ENCODE measurements around the gene SLC13A4.
"Not testable (repeated sequence)": the region's sequence is repeated elsewhere in the genome, so short reads cannot be mapped to it uniquely, and the experiment has no call there.

The SLC13A4 gene

DNA sequence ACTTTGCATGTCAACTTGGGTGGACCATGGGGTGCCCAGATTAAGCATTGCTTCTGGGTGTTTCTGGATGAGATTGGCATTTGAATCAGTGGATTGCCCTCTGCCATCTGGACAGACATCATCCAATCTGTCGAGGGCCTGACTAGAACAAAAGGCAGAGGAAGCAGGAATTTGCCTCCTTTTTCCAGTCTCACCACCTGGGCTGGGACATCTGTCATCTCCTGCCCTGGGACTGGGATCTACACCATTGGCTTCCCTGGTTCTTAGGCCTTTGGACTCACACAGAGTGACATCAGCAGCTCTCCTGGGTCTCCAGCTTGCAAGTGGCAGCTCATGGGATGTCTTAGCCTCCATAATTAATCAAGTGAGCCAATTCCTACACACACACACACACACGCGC lies 10.3 kb downstream of the SLC13A4 start:
- DNase-seq, result no peak

DNA sequence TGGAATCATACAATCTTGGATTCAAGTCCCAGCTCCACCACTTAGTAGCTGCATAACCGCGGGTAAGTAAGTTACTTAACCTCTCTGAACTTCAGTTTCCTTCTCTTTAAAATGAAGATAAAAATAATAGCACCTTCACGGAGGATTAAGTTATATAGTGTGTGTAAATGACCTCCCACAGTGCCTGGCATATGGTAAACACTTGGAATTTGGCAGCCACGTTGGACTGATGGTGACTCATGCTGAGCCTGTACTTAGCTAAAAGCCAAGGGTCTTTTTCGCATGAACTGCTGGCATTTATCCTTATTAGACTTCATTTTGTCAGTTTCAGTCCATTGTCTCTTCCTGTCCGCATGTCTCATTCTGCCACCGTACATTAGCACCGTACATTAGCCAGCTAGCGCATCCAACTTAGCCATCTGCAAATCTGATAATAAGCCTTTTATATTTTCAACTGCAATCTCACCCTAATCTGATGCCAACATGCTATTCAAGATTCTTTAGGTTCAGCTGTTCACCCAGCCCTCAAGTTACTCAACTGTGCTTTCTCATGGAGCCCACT lies 11.2 kb downstream of the SLC13A4 start:
- DNase-seq, result no peak

DNA sequence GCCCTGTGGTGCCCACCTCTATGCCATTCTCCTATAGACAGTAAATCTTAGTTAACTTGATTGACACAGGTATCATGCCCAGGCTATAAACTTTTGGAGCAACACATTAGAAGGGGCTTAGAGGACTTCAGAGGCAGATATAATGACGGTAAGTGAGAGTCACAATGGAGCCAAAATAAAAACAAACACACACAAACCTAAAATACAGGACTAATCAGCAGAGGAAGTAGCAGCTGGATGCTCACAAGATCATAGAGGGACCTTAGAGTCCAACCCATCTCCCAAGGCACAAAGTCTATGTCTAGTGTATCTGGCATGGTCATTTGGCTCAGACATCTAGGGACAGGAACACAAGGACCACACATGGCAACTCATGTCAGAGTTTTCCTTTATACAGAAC lies 12.3 kb downstream of the SLC13A4 start:
- no peak for DNase-seq

DNA sequence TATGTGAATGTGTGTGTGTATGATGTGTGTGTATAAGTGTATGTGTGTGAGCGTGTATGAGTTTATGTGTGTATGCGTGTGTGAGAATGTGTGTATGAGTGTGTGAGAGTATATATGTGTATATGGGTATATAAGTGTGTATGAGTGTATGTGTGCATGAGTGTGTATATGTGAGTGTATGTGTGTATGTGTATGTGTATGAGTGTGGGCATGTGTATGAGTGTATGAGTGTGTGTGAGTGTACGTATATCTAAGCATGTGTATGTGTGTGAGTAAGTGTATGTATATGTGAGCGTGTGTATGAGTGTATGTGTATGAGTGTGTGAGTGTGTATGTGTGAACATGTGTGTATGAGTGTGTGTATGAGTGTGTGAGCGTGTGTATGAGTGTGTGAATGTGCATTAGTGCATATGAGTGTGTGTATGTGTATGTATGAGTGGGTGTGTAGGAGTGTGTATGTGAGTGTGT lies 12.9 kb downstream of the SLC13A4 start:
- no peak for DNase-seq

DNA sequence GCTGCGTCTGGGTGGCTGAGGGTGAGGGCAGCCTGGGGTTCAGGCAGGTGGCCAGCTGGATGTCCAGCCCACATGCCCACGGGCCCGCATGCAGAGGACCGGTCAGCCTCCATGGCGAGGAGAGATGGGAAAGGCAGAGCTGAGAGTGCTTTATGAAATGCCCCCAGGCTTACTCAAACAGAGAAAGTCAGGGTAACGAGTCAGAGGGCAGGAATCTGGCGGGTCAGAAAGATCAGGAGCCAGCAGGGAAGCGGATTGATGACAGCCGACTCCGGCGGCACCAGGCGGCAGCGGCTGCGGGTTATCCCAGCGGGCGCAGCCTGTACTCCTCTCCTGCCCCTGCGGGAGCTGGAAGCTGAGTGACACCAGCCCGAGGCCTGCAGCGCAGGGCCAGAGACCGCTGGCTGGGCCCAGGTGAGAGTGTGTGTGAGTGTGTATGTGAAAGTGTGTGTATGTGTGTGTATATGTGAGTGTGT lies 13.4 kb downstream of the SLC13A4 start:
- DNase-seq, result no peak

DNA sequence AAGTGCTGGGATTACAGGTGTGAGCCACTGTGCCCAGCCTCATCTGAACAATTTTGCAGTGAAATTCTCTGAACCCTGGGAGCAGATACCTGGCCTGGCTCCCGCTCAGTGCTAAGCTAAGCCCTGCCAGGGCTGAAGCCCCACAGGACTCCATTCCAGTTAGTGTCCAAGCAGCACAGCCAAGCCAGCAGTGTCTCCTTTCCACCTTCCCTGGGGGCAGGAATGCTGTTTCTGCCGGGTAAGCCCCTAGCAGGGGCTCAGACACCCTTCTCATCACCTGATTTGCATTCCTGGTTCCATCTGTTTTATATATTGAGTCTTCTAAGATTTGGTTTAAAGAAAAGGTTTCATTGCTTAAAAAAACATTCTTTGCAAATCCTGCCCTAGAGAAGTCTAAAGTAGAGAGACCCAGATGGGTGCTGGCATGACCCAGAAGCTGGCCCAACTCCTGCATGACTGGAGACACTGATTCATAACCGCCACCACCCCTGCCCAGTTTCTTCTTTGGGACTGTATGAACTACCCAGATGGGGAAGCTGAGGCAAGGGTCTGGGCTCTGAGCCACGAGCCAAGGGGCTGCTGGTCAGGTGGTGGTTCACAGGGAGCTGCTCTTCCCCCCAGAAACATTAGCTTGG lies 14.0 kb downstream of the SLC13A4 start:
- DNase-seq, result no peak

DNA sequence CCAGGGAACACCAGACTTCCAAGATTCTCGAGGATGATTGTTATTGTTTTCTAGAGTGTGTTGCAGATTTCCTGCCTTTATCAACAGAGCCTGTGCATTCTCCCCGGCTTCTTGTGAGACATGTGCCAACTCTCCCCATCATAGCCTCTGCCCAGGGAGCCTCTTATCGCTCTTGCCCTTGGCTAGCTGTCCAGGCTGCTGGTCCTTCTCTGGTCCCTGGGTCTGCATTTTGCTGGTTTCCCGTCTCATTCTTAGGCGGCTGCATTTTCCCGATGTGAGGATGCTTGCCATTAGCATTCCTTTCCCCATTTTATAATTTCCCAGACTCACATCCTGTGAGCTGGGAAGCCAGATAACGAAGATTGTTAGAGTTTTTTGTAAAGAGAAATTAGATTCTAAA lies 15.2 kb downstream of the SLC13A4 start:
- no peak for DNase-seq

DNA sequence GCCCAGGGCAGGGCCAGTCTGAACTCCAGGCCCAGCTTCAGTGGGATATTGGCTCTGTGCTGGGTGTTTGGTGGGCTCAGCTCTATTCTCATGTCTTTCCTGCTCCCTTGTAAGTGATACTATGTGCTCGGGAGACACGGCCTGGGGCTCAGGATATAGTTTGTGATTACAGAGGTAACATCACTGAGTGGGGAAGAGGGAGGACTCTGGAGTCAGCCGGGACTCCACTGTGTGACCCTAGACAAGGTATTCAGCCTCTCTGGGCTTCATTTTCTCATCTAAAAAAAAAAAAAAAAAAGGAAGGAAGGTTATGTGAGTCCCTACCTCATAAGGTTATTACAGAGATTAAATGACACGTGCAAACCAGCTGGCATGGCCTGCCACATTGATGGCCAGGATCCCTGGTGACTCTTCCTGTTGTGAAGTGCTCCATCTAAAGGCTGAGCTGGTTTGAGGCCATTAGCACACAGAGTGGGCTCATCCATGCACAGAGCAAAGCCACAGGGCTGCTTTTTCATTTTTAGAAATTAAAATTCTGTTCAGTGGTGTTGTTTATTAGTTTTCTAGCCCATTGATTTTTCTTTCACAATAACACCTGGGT lies 15.7 kb downstream of the SLC13A4 start:
- DNase-seq, result no peak

DNA sequence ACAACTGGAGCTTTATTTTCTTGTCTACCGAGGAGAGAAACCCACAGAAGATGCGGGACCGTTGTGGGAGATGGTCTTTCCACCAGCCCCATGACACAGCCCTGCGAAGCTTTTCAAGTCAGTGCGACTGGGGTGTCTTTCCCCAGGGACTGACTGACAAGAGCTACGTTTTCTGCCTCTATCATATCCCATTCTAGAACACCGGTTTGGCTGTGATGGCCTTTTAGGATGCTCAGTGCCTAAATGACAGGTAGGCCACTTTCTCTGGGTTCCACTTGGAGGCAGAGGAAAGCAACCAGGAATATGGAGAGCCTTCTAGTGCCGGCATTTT lies 16.9 kb downstream of the SLC13A4 start:
- DNase-seq, result no peak

DNA sequence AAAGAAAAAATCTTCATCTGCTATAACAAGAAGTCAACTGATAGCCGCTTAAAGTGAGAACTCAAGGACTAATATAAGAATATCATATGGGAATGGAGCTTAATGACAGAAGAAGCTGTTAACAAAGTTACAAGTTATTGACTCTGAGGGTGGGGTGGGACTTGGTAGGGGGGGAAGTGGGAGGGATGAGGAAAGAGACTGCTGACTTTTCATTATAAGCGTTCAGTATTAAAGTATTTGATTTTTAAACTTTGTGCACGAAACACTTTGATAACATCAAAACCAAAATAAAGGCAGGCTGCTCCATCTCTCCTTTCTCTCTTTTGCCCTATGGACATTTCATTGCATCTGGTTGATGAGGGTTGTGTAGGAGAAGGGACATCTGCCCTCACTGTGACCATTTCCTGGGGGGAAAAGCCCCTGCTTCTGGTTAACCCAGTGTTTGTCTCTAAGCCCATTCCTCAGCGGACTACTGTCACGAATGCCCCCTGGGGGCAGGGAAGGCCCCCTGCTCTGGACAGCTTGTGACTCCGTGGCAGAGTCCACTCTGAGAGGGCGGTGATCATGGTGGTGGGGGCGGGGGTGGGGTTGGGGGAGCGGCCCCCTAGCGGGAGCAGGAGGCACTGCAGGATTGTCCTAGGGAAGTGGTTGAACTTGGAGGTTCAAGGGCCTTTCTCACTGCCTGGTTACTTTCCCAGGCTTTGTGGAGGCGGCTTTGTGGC lies 17.4 kb downstream of the SLC13A4 start:
- peak in 1 of 2 experiments; percentile 28 for DNase-seq

DNA sequence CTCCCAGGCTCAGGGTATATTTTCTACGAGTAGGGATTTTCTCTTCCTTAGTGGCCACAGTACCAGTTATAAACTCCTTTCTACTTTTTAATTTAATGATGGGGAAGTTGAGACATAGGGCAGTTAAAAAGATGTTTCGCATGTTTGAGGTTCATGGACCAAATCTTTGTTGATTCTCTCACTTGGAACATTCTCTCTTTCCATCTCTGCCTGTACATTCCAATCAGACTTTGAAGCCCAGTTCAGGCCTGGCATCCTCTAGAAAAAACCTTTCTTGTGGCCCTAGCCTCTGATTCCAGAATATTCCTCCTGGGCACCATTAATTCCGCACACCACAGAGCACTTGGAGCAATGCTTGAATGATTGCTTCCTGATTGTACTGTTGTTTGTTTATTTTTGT lies 18.5 kb downstream of the SLC13A4 start:
- DNase-seq, result no peak

DNA sequence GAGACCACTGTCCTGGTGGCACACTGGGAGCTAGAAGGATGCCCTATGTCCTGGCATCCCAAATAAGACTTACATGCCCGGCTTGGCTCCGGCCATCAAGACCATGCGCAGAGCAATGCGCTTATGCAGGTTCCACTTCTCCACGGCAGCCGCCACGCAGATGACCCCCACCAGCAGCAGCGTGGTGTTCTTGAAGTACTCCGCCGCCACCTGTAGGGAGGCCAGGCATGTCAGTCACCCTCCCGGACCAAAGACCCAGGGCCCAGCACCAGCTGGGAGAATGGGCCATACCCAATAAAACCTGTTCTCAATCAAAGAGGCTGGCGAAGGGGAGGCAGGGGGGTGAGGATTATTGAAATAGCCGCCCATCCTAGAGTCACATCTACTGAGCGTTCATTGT lies 19.9 kb downstream of the SLC13A4 start:
- DNase-seq, result no peak

DNA sequence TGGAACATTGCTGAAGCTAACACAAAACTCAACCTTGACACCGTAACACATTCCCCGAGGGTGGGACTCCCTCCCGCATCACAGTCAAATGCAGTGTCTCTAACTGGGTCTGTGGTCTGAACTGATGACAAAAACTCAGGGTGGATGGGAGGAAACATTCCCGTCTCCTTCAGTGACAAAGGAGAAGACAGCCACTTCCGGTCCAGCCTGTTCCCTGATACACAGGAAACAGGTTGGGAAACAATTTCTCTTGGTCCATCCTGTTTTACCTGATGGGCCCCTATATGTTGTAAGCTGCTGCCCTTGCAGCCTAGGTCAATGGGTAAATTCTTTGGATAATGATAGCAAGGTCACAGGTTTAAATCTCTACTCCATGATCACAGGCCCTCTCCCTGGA lies 20.4 kb downstream of the SLC13A4 start:
- no peak for DNase-seq

DNA sequence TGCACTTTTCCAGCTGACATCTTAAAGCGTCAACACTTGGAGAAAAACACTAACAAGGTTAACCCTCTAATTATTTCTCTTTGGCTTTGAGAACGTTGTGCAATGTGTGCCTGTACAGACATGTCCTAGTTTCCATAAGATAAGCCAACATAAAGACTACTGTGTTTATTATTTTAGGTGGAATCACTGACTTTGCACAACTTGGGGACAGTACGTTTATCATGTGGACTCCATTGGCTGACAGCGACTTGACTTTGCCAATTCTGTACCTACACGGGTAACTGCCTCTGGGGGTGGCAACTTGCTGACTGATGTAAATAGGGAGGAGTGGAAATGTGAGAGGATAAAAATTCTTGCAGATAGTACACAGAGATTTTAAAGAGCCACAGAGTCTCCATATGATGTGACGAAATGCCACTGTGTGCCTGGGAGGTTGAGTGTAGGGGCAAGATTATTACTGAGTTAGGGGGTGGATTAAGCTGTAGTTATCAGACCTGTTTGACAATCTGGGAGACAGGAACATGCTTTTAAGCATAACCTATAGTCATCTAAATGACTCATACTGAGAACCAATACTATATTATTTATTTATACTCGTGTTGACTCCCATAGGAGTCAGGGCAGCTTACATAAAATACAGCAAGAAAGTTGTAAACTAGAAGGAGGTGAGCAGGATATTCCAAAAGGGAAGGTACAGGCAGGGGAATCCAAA lies 21.0 kb downstream of the SLC13A4 start:
- DNase-seq, result no peak

DNA sequence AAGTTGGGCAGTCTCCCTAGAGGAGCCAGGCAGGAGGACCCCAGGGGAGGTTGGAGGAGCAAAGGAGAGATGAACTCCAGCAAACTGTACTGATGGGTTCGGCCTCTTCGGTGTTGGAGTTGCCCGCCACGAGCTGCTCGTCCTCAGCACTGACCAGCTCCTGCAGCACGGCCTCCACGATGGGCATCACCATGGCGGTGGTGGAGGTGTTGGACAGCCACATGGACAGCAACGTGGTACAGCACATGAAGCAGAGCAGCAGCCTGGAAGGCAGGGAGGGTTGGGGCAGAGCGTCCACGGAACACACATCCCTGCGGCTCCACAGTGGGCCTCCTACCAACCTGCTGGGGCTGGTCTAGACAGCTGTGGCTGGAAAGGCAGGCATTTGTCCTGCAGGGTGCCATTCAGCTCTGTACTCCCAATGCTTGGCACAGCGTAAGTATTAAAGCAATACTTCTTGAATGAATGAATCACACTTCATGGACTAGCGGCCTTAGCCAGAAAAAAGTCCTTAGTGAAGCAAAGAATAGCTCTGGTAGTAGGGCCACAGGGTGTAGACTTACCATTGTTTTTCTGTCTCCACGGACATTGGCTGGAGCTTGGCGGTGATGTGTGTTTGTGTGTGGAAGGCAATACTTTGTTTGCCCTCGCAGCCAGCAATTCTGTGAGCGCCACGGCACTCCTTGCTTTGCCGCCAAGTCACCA lies 21.8 kb downstream of the SLC13A4 start:
- no peak for DNase-seq

DNA sequence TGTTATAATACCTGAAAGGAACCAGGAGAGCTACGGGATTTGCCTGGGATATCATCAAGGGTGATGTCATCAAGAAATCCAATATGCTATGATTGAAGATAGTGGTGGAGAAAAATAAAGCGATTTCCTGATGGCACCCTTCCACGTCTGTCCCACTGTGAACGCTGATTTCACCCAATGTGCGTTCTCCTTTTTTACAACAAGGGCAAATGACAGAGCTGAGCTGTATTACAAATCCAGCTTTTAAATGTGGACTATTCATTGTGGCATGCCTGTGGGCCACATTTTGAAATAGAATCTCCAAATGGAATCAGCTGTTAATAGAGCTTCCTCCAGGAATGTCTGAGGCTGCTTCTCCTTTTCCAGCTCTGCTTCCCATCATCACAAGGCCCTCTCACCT lies 23.3 kb downstream of the SLC13A4 start:
- DNase-seq, result no peak

DNA sequence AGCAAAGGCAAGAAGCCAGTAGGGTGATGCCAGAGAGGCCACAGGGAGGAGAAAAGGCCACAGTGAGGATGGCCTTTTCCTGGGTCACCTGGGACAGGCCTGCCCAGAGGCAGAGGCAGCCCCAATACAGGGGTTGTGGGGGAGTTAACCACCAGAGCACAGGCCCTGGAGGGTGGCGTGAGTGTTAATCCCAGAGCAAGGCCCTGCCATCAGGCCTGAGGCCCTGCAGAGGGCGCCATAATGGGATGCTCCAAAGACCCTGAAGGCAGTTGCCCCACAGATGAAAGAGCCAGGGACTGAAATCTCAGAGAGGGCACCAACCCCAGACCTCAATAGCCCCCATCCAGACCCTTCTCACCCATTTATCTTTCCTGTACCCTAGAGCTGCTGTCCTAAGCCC lies 23.9 kb downstream of the SLC13A4 start:
- DNase-seq, result no peak

DNA sequence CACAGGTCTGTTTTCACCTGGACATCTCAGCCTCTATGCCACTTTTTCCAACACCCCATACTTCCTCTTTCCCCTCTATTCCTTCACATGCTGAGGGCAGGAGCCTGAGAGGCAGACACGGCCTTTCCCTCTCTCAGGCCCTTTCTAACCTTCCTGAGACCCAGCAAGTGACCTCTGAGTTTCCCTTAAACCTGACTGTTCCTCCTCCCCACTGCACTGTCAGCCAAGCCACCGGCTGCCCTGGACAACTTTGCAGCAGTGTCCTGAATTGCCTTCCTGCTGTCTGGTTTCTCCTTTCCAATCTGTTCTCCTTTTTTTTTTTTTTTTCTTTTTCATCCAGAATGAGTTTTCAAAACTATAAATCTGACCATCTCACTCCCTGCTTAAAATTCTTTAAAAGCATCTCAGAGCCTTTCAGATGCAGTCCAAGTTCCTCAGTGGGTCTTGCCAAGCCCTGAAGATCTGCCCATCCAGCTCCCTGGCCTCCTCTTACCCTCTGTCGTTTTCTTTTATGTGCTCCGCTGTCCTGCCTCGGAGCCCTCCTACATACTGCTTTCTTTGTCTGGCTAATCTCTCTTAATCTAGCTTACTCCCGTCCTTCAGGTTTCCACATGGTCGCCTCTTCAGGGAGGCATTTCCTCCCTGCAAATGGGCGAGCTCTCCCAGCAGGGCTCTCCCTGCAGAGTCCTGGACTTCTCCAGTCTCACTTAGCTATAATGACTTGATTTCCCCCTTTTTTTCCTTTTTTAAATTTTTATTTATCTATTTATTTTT lies 30.5 kb downstream of the SLC13A4 start:
- no peak for DNase-seq

DNA sequence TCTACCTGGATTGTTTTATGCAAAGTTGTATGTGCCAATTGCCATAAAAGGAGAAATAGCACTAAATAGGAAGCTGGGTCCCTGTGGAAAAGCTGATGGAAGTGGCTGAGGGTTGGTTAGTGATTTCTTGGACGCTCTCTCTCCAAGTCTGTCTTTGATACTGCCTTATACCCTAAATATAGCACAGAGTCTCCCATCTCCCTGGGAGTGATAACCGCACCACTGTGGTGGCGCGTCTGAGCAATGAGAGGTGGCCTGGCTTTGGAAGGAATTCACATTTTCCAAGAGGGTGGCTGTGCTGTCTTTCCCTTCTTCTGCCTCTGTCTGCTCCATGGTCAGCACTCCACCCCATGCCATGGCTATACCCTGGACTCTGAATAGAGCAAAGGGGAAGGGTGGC lies 34.4 kb downstream of the SLC13A4 start:
- no peak for DNase-seq

DNA sequence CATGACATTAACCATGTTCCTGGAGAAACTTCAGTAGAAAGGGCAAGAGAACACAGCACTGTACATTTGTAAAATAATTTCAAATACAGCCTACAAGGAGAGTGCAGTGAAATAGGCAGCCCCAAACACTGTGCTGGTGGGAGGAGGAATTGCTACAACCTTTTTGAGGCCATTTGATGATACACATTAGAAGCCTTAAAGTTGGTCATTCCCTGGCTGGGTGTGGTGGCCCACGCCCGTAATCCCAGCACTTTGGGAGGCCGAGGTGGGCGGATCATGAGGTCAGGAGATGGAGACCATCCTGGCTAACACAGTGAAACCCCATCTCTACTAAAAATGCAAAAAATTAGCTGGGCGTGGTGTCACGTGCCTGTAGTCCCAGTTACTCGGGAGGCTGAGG lies 35.4 kb downstream of the SLC13A4 start:
- DNase-seq, result not testable (repeated sequence)

DNA sequence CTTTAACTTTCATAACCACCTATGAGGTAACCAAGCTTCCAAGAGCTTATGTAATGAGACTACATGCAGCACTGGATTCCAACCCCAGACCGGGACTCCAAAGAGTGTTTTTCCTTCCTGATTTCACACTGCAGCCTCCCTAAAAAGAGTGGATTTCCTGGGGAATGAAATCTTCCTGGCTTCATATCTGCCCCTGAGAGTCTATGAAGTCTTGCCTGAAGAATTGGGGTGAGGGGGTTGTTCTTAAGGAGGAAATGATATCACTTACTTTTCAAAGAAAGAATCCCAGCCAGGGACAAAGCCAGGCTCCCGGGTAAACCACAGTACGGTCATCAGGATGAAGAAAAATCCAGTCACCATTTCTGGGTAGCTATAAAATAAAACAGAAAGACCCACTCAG lies 35.9 kb downstream of the SLC13A4 start:
- no peak for DNase-seq

DNA sequence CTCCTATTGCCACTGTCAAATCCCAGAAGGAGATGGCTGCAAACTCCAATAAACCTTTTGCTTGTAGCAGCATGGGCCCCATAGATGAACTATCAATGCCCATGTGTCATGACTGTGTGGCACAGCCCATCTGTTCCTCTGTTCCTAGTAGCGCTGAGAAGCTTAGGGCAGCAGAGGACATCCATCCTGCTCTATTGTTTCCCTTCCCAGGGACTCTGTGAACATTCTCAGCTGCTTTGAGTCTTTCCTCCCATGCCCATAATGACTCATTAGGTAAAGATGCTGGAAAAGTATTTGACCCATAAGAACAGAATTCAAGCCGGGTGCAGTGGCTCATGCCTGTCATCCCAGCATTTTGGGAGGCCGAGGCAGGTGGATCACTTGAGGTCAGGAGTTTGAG lies 37.4 kb downstream of the SLC13A4 start:
- DNase-seq, result no peak

Data from NCI-H526 (cell line).